AG09319 (cell line): Measurements from ENCODE around the gene STX8.

ENCODE experiments used
- DNase-seq: peaks from one replicate; pipeline ENCODE4 v3.0.0-alpha.2; 2010; ENCODE audit warnings: low read depth; ENCODE audit errors: extremely low read depth
- CTCF ChIP-seq: IDR thresholded peaks from 2 replicates; pipeline ENCODE4 v1.5.1; 2011; ENCODE audit warnings: low read depth, mild to moderate bottlenecking, inconsistent platforms, low read length, moderate library complexity

STX8 gene

GRCh38 chr17:9414471-9414870, 161.1 kb downstream of the STX8 start:
- no peak for TF ChIP-seq CTCF

GRCh38 chr17:9410737-9411136, 164.9 kb downstream of the STX8 start:
- TF ChIP-seq CTCF = no peak
- DNase-seq = no peak

More at GRCh38 chr17:9414471-9414870, 161.1 kb downstream of the STX8 start:
- DNase-seq = no peak

- no peak for DNase-seq
- TF ChIP-seq CTCF = no peak
Measured at GRCh38 chr17:9410301-9410700, 165.3 kb downstream of the STX8 start.

GRCh38 chr17:9409878-9410277, 165.7 kb downstream of the STX8 start:
- no peak for TF ChIP-seq CTCF
- no peak for DNase-seq

- TF ChIP-seq CTCF = no peak
- no peak for DNase-seq
Measured at GRCh38 chr17:9408868-9409829, 166.5 kb downstream of the STX8 start.

- no peak for DNase-seq
- no peak for TF ChIP-seq CTCF
Measured at GRCh38 chr17:9408381-9408780, 167.2 kb downstream of the STX8 start.

GRCh38 chr17:9406046-9406606, 169.5 kb downstream of the STX8 start:
- TF ChIP-seq CTCF = no peak
- no peak for DNase-seq
